Erythroblast (primary cell): ENCODE measurements around the gene SNN.

Source experiments
- DNase-seq, 2 experiments: peaks; one replicate each; lab custom pipeline; 2025; lab: John Stamatoyannopoulos, UW
- GATA1 ChIP-seq: IDR thresholded peaks from 2 replicates; pipeline ENCODE4 v1.6.1; 2011; ENCODE audit warnings: low read depth, mild to moderate bottlenecking, control low read depth, low read length, moderate library complexity
- POLR2A ChIP-seq: IDR thresholded peaks from 2 replicates; pipeline ENCODE4 v1.6.1; 2011; ENCODE audit warnings: mild to moderate bottlenecking, low read length

Gene SNN

GRCh38 chr16:11667824-11668622 lies at the start of gene SNN:
SNN (plus strand) TSS chr16:11668455; CDS start chr16:11676060, 7,605 bp downstream.
- TF ChIP-seq GATA1 (no peak), POLR2A (no peak)

DNA sequence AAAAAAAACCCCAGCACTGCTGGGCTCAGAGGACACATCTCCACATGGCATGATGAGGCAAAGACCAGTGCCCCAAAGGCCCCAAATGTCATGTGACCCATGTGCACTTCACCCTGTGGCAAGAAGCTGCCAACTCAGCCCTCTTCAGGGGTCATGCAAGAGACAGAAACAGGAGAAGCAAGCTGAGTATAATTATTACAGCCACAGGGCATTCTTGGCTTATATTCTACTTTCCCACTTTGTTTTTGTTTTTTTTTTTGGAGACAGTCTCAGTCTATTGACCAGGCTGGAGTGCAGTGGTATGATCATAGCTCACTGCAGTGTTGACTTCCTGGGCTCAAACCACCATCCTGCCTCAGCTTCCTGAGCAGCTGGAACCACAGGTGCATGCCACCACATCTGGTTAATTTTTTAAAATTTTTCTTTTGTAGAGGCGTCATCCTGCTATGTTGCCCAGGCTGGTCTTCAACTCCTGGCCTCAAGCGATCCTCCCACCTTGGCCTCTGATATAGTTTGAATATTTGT lies 48.9 kb upstream of the SNN start:
- peak; percentile 31 to 51 for DNase-seq
- TF ChIP-seq GATA1 (no peak), POLR2A (no peak)

More at GRCh38 chr16:11667824-11668622, at the start of gene SNN:
- peak; percentile 87 to 92 for DNase-seq

DNA sequence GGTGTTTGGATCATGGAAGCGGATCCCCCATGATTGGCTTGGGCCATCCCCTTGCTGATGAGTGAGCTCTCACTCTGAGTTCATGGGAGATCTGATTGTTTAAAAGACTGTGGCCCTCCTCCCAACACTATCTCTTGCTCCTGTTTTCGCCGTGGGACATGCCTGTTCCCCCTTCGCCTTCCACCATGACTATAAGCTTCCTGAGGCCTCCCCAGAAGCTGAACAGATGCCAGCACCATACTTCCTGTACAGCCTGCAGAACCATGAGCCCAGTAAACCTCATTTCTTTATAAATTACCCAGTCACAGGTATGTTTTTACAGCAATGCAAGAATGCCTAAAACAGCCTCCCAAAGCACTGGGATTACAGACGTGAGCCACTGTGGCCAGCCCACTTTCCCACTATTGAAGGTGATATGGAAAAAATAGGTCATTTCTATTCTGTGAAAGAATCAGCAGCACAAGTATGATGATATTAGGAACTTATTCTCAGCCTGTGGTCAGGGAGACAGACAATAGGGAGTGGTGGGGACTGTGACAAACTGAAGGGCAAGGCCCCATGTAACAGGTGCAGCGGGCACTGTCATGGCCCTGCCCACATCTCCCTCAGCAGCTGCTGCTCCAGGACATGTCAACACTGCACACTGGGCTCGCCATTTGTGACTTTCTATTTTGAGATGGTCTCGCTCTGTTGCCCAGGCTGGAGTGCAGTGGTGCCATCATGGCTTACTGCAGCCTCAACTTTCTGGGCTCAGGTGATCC lies 47.8 kb upstream of the SNN start:
- no peak for DNase-seq

GRCh38 chr16:11621539-11621919 lies 46.7 kb upstream of the SNN start:
- TF ChIP-seq GATA1 (no peak), POLR2A (no peak)
- no peak for DNase-seq

More for the DNA sequence above, 47.8 kb upstream of the SNN start:
- TF ChIP-seq GATA1 (no peak), POLR2A (no peak)

DNA sequence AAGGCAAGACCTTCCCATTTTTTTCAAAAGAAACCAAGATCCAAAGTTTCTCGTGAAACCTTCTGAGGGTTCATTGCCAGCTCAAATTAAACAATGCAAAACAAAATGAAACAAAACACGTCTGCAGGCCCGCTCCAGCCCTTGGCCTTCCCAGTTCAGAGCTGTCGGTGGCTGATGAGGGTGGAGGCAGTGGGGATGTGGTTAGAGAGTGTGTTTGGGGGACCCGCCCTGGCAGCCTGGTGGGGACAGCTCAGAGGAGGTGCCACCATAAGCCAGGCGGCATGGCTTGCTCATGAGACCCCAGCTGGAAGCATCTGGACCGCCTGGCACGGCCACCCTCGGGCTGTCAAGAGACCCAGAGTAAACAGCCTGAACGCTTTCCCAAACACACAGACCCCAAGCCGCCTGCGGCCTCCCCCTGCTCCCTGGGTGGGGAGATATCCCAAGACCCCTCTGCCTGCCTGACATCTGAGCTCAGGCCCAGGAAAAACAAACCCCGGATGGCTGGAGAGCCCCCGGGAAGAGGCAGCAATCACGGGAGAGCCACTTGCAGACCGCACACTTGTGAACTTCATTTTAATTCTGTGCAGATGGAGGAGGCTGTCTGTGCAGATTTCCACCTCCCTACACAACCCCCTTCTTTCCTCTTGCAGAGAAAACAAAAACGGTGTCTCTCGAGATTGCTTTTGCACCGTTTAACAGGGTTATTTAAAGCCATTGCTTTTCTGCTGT lies 46.2 kb upstream of the SNN start:
- peak in 1 of 2 experiments; percentile 11 for DNase-seq
- TF ChIP-seq GATA1 (no peak), POLR2A (no peak)

DNA sequence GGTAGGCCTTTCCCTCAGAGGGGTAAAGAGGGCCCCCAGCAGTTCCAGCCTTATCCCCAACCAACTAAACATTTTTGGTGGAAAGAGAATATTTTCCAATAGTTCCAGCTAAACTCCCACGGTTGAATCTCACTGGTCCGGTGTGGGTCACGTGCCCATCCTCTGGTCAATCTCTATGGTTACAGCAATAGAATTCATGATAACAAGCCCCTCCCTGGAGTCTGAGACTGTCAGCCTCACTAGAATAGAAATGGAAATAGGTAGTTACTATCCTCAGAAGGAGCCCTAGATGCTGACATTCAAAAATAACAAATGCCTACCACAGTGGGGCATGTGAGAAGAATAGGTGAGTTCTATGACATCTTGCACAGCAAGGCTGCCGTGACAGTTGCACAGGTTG lies 44.0 kb upstream of the SNN start:
- no peak for DNase-seq
- TF ChIP-seq POLR2A (no peak), GATA1 (no peak)

- TF ChIP-seq GATA1 (no peak), POLR2A (no peak)
- peak; percentile 13 to 24 for DNase-seq
These were observed 43.3 kb upstream of the SNN start for GRCh38 chr16:11624636-11625607.

DNA sequence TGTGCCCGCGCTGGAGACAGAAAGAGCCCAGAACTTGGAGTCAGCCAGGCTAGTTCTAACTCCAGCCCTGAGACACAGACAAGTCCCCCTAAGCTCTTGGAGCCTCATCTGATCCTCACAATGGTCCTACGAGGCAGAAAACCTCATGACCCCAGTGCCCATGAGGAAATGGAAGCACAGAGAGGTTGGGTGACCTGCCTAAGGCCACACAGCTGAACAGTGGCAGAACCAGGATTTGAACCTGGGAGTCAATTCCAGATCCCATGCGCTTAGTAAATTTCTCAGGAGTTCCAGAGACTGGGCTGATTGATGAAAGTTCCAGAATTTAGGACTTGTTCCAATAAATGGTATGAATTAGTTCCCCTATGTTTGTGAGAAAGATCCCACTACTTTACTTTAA lies 42.5 kb upstream of the SNN start:
- TF ChIP-seq POLR2A (no peak), GATA1 (no peak)
- no peak for DNase-seq

GRCh38 chr16:11626657-11627291 lies 41.5 kb upstream of the SNN start:
- TF ChIP-seq GATA1 (no peak), POLR2A (no peak)
- DNase-seq = no peak

GRCh38 chr16:11627292-11627663 lies 41.0 kb upstream of the SNN start:
- DNase-seq = no peak
- TF ChIP-seq POLR2A (no peak), GATA1 (no peak)

DNA sequence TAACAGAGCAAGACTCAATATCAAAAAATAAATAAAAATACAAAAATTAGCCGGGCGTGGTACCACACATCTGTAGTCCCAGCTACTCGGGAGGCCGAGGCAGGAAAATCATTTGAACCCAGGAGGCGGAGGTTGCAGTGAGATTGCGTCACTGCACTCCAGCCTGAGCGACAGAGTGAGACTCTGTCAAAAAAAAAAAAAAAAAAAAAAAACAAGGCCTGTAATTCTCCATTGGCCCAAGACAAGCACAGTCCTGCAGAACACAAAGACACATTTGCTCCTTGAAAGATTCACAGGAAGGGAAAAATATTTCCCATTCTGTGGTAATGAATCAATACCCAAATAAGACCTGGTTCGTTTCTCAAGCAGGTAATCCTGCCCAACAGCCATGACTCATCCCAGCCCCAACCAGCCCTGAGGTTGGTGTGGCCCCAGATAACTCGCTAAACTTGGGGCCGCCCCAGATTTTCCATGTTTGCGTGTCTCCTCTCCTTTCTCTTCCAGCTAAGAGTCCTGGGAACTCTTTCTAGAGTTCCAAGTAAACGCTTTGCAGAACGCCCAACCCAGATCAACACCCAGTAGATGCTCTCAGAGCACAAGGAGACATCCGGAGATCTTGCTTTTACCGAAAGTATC lies 40.3 kb upstream of the SNN start:
- TF ChIP-seq POLR2A (no peak), GATA1 (no peak)
- DNase-seq = peak; percentile 23 to 68
